A549 (cell line): ENCODE data around the gene SAA1. TPM values are rescaled to one million over a fixed set of nuclear protein-coding genes. Genes with fewer than 3 reads are reported as not detected.
"Not testable (repeated sequence)": the region's sequence is repeated elsewhere in the genome, so short reads cannot be mapped to it uniquely, and the experiment has no call there.

ENCODE experiments used
- ATAC-seq, 2 experiments: fragments of 200-7000 bp in 1 of 2; fragments of >200 bp in 1 of 2; cut with Nextera tagmentation in 1 of 2; cut with Tn5 transposase in 1 of 2; 3 replicates each; pipeline versions ENCODE4 v1.8.0 to v1.9.1; 2018 to 2020; ENCODE audit warnings: mild to moderate bottlenecking in 1 of 2, moderate library complexity in 1 of 2
- CTCF ChIA-PET: fragments of 300-600 bp; sonication (Branson Sonifier 250); formaldehyde crosslinking; extraction: SDS; loops from one replicate; lab custom pipeline; 2021; ENCODE audit warnings: antibody characterized with exemption, inconsistent platforms; lab: Yijun Ruan, JAX
- POLR2A ChIA-PET: fragments of 350-600 bp; formaldehyde crosslinking; extraction: SDS; loops from one replicate; lab custom pipeline; 2021; ENCODE audit warnings: antibody characterized with exemption, inconsistent platforms; lab: Yijun Ruan, JAX
- DNase-seq, 2 experiments: peaks; one replicate each; pipeline versions ENCODE4 v3.0.0 to v3.0.0-alpha.2; 2011 to 2016; ENCODE audit warnings: low read depth in 1 of 2, low spot score in 1 of 2
- FAIRE-seq: peaks from 2 replicates; lab custom pipeline; 2011; peaks lifted over from hg19 to GRCh38; lab: Jason Lieb, UNC
- H3K27ac ChIP-seq, 2 experiments: fragments of >200 bp; sonication (Bioruptor Twin); formaldehyde crosslinking; 3 replicates each; pipeline ENCODE4 v1.5.1; 2016 to 2017
- H3K4me1 ChIP-seq: fragments of >200 bp; sonication (Bioruptor Twin); formaldehyde crosslinking; 3 replicates; pipeline ENCODE4 v1.6.1; 2016
- H3K4me2 ChIP-seq: fragments of >200 bp; sonication (Bioruptor Twin); formaldehyde crosslinking; 3 replicates; pipeline ENCODE4 v1.6.1; 2016
- H3K4me3 ChIP-seq: fragments of >200 bp; sonication (Bioruptor Twin); formaldehyde crosslinking; 3 replicates; pipeline ENCODE4 v1.5.1; 2016
- H3K9me3 ChIP-seq: fragments of >200 bp; sonication (Bioruptor Twin); formaldehyde crosslinking; 3 replicates; pipeline ENCODE4 v1.6.1; 2016
- BCL3 ChIP-seq: fragments of >200 bp; sonication (Bioruptor Twin); formaldehyde crosslinking; IDR thresholded peaks from 3 replicates; pipeline ENCODE4 v1.6.1; 2016
- BHLHE40 ChIP-seq: IDR thresholded peaks from 2 replicates; pipeline ENCODE4 v1.6.1; 2012; ENCODE audit warnings: low read depth, low read length, inconsistent platforms
- CBX8 ChIP-seq: fragments of 200-600 bp; sonication (generic); IDR thresholded peaks from 2 replicates; pipeline ENCODE4 v1.6.1; 2016
- CEBPB ChIP-seq, 2 experiments: fragments of >200 bp in 1 of 2; sonication (Bioruptor Twin) in 1 of 2; formaldehyde crosslinking in 1 of 2; IDR thresholded peaks; 2 replicates each; pipeline ENCODE4 v1.6.1; 2012 to 2016
- CHD4 ChIP-seq: fragments of 200-600 bp; sonication (generic); IDR thresholded peaks from 2 replicates; pipeline ENCODE4 v1.6.1; 2016; ENCODE audit warnings: antibody characterized with exemption, mild to moderate bottlenecking, borderline replicate concordance
- CTCF ChIP-seq: fragments of >200 bp; sonication (Bioruptor Twin); formaldehyde crosslinking; IDR thresholded peaks from 3 replicates; pipeline ENCODE4 v1.5.1; 2016
- EHMT2 ChIP-seq: fragments of 200-600 bp; sonication (generic); IDR thresholded peaks from 2 replicates; pipeline ENCODE4 v1.6.1; 2016; ENCODE audit warnings: antibody characterized with exemption, low read depth, mild to moderate bottlenecking, moderate library complexity
- EP300 ChIP-seq, 2 experiments: fragments of >200 bp; sonication (Bioruptor Twin); formaldehyde crosslinking; IDR thresholded peaks; 2 replicates in 1 of 2; 3 replicates in 1 of 2; pipeline ENCODE4 v1.6.1; 2016 to 2017
- FOSB ChIP-seq: fragments of 250-450 bp; sonication (Bioruptor Pico); IDR thresholded peaks from 2 replicates; pipeline ENCODE4 v1.5.0; 2020; ENCODE audit warnings: mild to moderate bottlenecking, moderate library complexity
- HDAC2 ChIP-seq: fragments of 200-600 bp; sonication (generic); IDR thresholded peaks from 2 replicates; pipeline ENCODE4 v1.6.1; 2016
- HOXB13 ChIP-seq: fragments of 250-450 bp; sonication (Bioruptor Pico); IDR thresholded peaks from 2 replicates; pipeline ENCODE4 v1.5.0; 2020; ENCODE audit warnings: low read depth, mild to moderate bottlenecking, moderate library complexity
- KDM5A ChIP-seq: fragments of 200-600 bp; sonication (generic); IDR thresholded peaks from 2 replicates; pipeline ENCODE4 v1.6.1; 2016; ENCODE audit warnings: antibody characterized with exemption, mild to moderate bottlenecking
- MAX ChIP-seq: IDR thresholded peaks from 2 replicates; pipeline ENCODE4 v1.6.1; 2012
- MAZ ChIP-seq: fragments of 150-350 bp; IDR thresholded peaks from 2 replicates; pipeline ENCODE4 v1.6.1; 2014; ENCODE audit warnings: antibody characterized with exemption, low read depth, low read length, borderline replicate concordance
- MYC ChIP-seq: IDR thresholded peaks from 2 replicates; pipeline ENCODE4 v1.6.1; 2012; ENCODE audit warnings: mild to moderate bottlenecking, inconsistent platforms, low read length, improper control_type of control experiment, borderline replicate concordance
- NFE2L2 ChIP-seq: fragments of 150-350 bp; conservative IDR thresholded peaks from 2 replicates; pipeline ENCODE4 v1.6.1; 2014; ENCODE audit warnings: low read length
- NPAS2 ChIP-seq: fragments of 250-450 bp; sonication (Bioruptor Pico); IDR thresholded peaks from 2 replicates; pipeline ENCODE4 v1.8.0; 2022; ENCODE audit warnings: mild to moderate bottlenecking, moderate library complexity, borderline replicate concordance
- NR3C1 ChIP-seq: fragments of >200 bp; sonication (Bioruptor Twin); formaldehyde crosslinking; IDR thresholded peaks from 3 replicates; pipeline ENCODE4 v1.6.1; 2017
- PBX3 ChIP-seq: IDR thresholded peaks from 2 replicates; pipeline ENCODE4 v1.6.1; 2012
- POLR2A ChIP-seq: IDR thresholded peaks from 2 replicates; pipeline ENCODE4 v1.6.1; 2012; ENCODE audit warnings: mild to moderate bottlenecking, low read length
- RCOR1 ChIP-seq: fragments of 150-350 bp; IDR thresholded peaks from 2 replicates; pipeline ENCODE4 v1.6.1; 2014; ENCODE audit warnings: antibody characterized with exemption, low read length, low read depth
- RFX5 ChIP-seq: fragments of 450-650 bp; IDR thresholded peaks from 2 replicates; pipeline ENCODE4 v1.7.1; 2014; ENCODE audit warnings: antibody characterized with exemption, mild to moderate bottlenecking, moderate library complexity
- RNF2 ChIP-seq: fragments of 200-600 bp; sonication (generic); IDR thresholded peaks from 2 replicates; pipeline ENCODE4 v1.6.1; 2016; ENCODE audit warnings: low read depth, mild to moderate bottlenecking, antibody characterized with exemption, moderate library complexity, borderline replicate concordance
- SREBF2 ChIP-seq: fragments of 450-650 bp; IDR thresholded peaks from 2 replicates; pipeline ENCODE4 v1.6.1; 2014; ENCODE audit warnings: mild to moderate bottlenecking, moderate library complexity
- USF2 ChIP-seq: fragments of 450-650 bp; IDR thresholded peaks from 2 replicates; pipeline ENCODE4 v1.6.1; 2014; ENCODE audit warnings: antibody characterized with exemption
- ZC3H11A ChIP-seq: fragments of 450-650 bp; IDR thresholded peaks from 2 replicates; pipeline ENCODE4 v1.6.1; 2014; ENCODE audit warnings: antibody characterized with exemption, mild to moderate bottlenecking
- WGBS: methylation state at CpG from one replicate; pipeline ENCODE4 v1.1.6; 2017; ENCODE audit errors: missing lambda C conversion rate; 5-methylcytosine and 5-hydroxymethylcytosine counted together
- polyA plus RNA-seq, 4 experiments: library from polyadenylated mRNA; depleted of rRNA in 3 of 4; stranded (reverse); fragments of >200 nt; fragmentation: RNase III in 1 of 4; extraction: RNeasy Plus Mini Kit Qiagen cat#74134 plus additional on column Dnase treatment in 1 of 4; gene quantifications; 2 replicates in 3 of 4; 3 replicates in 1 of 4; pipeline ENCODE4 v1.2.3, GENCODE V29; 2011 to 2017

Gene SAA1
- polyA plus RNA-seq, 2 of the 4 experiments (the other 2 are of a cell fraction), result 0.37 TPM; not detected in 1

GRCh38 chr11:18262681-18263350, 3.2 kb upstream of the SAA1 start:
- H3K4me1 ChIP-seq, ATAC-seq, H3K4me3 ChIP-seq, H3K27ac ChIP-seq, CTCF ChIA-PET, H3K9me3 ChIP-seq, DNase-seq, FAIRE-seq: not testable (repeated sequence)
- peak in 1 of 2 experiments; percentile 69; a peak in 2 of 4 replicates for TF ChIP-seq CEBPB (IDR thresholded peaks at IDR 0.05)
- POLR2A ChIA-PET, result interaction anchor here (0.7 kb wide), 1 partner anchor 10 kb away, joined by 3 read pairs; no protein-coding TSS in a partner anchor
- H3K4me2 ChIP-seq, result peak overlapping the region; percentile 23; the same call in 1 of the 3 replicates
- WGBS, result 53% methylated on average over 8 of the region's 8 CpGs

GRCh38 chr11:18264035-18264434, 2.0 kb upstream of the SAA1 start:
- 0 out of 3 replicates have a peak, but pooled peaks cover 4% of the 10 kb centered on the region for H3K4me1 ChIP-seq
- no peak overlapping the region for H3K27ac ChIP-seq
- DNase-seq (no peak), FAIRE-seq (no peak)
- no peaks in the 10 kb centered on the region for H3K9me3 ChIP-seq
- no peak overlapping the region for H3K4me3 ChIP-seq
- POLR2A ChIA-PET, result no interaction called here
- TF ChIP-seq SREBF2 (no peak), EHMT2 (no peak), RFX5 (no peak), NPAS2 (CRISPR knock-in tag) (no peak), PBX3 (no peak), POLR2A (no peak), FOSB (CRISPR knock-in tag) (no peak), CTCF (no peak), MAZ (no peak), MYC (no peak), KDM5A (no peak), CHD4 (no peak), NFE2L2 (no peak)
- TF ChIP-seq, all 56 proteins: peak for 0
- ATAC-seq, result no peak
- H3K4me2 ChIP-seq, result no peak overlapping the region
- 42% methylated on average over 4 of the region's 4 CpGs for WGBS
- CTCF ChIA-PET, result no interaction called here

- Histone ChIP-seq H3K4me2 (no peak overlapping the region), H3K4me1 (0 out of 3 replicates have a peak, but pooled peaks cover 4% of the 10 kb centered on the region), H3K4me3 (no peak overlapping the region), H3K27ac (no peak overlapping the region), H3K9me3 (no peaks in the 10 kb centered on the region)
- no peak for ATAC-seq
- DNase-seq, result no peak
- CTCF ChIA-PET, result no interaction called here
- POLR2A ChIA-PET, result no interaction called here
- FAIRE-seq, result no peak
- WGBS, result 46% methylated on average over 1 of the region's 1 CpG
- TF ChIP-seq RNF2 (no peak), BCL3 (no peak), CHD4 (no peak), NR3C1 (no peak), BHLHE40 (no peak), CBX8 (no peak), EP300 (IDR thresholded peaks at IDR 0.05) (no peak), RCOR1 (no peak), FOSB (CRISPR knock-in tag) (no peak), SREBF2 (no peak), MYC (no peak), ZC3H11A (no peak), HDAC2 (no peak), USF2 (no peak), MAX (no peak), HOXB13 (CRISPR knock-in tag) (no peak)
Observed at GRCh38 chr11:18264677-18265555, 1.1 kb upstream of the SAA1 start.
